Endodermal cell (in vitro differentiated cells): Measurements from ENCODE around the gene ZNF532. TPM values are rescaled to one million over a fixed set of nuclear protein-coding genes. Genes with fewer than 3 reads are reported as not detected.

Experiments used
- DNase-seq: peaks from one replicate; pipeline ENCODE4 v3.0.0-alpha.2; 2017
- H3K27ac ChIP-seq: 2 replicates; pipeline ENCODE4 v1.5.1; 2013; ENCODE audit warnings: mild to moderate bottlenecking, low read depth, low read length, moderate library complexity
- H3K27me3 ChIP-seq: 2 replicates; pipeline ENCODE4 v1.6.1; 2013; ENCODE audit warnings: mild to moderate bottlenecking, low read length, moderate library complexity; ENCODE audit not compliant: insufficient read depth, control insufficient read depth, poor library complexity, severe bottlenecking
- H3K36me3 ChIP-seq: 2 replicates; pipeline ENCODE4 v1.7.0; 2013; ENCODE audit warnings: mild to moderate bottlenecking, low read length, moderate library complexity; ENCODE audit not compliant: control insufficient read depth, insufficient read depth
- H3K4me1 ChIP-seq: one replicate; pipeline ENCODE4 v1.7.0; 2013; ENCODE audit warnings: low read length; ENCODE audit not compliant: control insufficient read depth, insufficient read depth
- H3K4me3 ChIP-seq: 2 replicates; pipeline ENCODE4 v1.5.1; 2013; ENCODE audit warnings: mild to moderate bottlenecking, low read length, moderate library complexity
- H3K9ac ChIP-seq: 2 replicates; pipeline ENCODE4 v1.6.1; 2013; ENCODE audit warnings: mild to moderate bottlenecking, low read length, moderate library complexity; ENCODE audit not compliant: poor library complexity, severe bottlenecking; ENCODE audit errors: extremely low read depth
- H3K9me3 ChIP-seq: 2 replicates; pipeline ENCODE4 v1.6.1; 2013; ENCODE audit warnings: mild to moderate bottlenecking, low read length, moderate library complexity; ENCODE audit not compliant: control insufficient read depth
- H3K27ac Mint-ChIP-seq: 2 replicates; pipeline ENCODE4 v1.8.0; 2020; ENCODE audit warnings: mixed read lengths
- H3K27me3 Mint-ChIP-seq: 2 replicates; pipeline ENCODE4 v1.8.0; 2021; ENCODE audit warnings: mild to moderate bottlenecking, mixed read lengths; ENCODE audit not compliant: insufficient read depth
- H3K36me3 Mint-ChIP-seq: 2 replicates; pipeline ENCODE4 v1.8.0; 2020; ENCODE audit warnings: low read depth, mixed read lengths
- H3K4me1 Mint-ChIP-seq: 2 replicates; pipeline ENCODE4 v1.8.0; 2020; ENCODE audit warnings: mixed read lengths
- H3K4me3 Mint-ChIP-seq: 2 replicates; pipeline ENCODE4 v1.8.0; 2020; ENCODE audit warnings: mild to moderate bottlenecking, moderate library complexity, mixed read lengths
- H3K9me3 Mint-ChIP-seq: 2 replicates; pipeline ENCODE4 v1.8.0; 2020; ENCODE audit warnings: mild to moderate bottlenecking, mixed read lengths
- WGBS, 2 experiments: methylation state at CpG; one replicate each; pipeline versions ENCODE4 v1.1.5 to v1.1.7; 2013; ENCODE audit warnings: missing lambda C conversion rate in 2 of 2, mixed read lengths in 1 of 2; ENCODE audit not compliant: insufficient coverage in 1 of 2, insufficient read length in 1 of 2; 5-methylcytosine and 5-hydroxymethylcytosine counted together
- total RNA-seq, 2 donors: library from RNA; stranded (reverse); fragmentation: NEBNext Ultra II Directional in 1 of 2; extraction: Animal tissue kit (Norgen Biotek cat#: 25700) in 1 of 2; gene quantifications; 2 replicates in 1 of 2; 3 replicates in 1 of 2; pipeline ENCODE4 v1.2.1, GENCODE V29; 2021
- TF ChIP-seq, protein P1 (sequence below): fragments of 200-600 bp; sonication (generic); conservative IDR thresholded peaks from 2 replicates; pipeline ENCODE4 v1.5.0; 2021; ENCODE audit warnings: antibody characterized with exemption, mild to moderate bottlenecking

Gene ZNF532
- total RNA-seq, 2 donors from 2014 or later = 138 to 207 TPM

DNA sequence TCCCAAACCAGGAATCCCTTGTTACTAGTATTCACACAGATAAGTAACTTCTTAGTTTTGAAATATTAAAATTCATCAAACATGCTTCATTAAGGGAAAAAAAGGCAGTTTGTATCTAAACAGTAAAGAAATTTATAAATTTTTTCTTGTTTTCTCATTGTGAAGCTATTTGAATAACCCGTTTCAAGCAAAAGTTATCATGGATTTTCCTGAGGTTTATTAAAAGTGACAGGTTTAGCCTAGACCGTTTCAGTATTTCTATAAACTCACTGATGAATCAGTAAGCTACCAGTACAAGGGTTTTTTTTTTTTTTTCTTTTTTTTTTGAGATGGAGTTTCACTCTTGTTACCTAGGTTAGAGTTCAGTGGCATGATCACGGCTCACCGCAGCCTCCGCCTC lies 20.0 kb downstream of the ZNF532 start:
- TF ChIP-seq, protein P1, sequence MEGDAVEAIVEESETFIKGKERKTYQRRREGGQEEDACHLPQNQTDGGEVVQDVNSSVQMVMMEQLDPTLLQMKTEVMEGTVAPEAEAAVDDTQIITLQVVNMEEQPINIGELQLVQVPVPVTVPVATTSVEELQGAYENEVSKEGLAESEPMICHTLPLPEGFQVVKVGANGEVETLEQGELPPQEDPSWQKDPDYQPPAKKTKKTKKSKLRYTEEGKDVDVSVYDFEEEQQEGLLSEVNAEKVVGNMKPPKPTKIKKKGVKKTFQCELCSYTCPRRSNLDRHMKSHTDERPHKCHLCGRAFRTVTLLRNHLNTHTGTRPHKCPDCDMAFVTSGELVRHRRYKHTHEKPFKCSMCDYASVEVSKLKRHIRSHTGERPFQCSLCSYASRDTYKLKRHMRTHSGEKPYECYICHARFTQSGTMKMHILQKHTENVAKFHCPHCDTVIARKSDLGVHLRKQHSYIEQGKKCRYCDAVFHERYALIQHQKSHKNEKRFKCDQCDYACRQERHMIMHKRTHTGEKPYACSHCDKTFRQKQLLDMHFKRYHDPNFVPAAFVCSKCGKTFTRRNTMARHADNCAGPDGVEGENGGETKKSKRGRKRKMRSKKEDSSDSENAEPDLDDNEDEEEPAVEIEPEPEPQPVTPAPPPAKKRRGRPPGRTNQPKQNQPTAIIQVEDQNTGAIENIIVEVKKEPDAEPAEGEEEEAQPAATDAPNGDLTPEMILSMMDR = no peak
- H3K9ac ChIP-seq = no peak overlapping the region
- Mint-ChIP-seq H3K4me3 (no peak overlapping the region), H3K27me3 (no peaks in the 10 kb centered on the region), H3K27ac (no peak overlapping the region), H3K9me3 (no peaks in the 10 kb centered on the region), H3K4me1 (peaks cover 27% of the 10 kb centered on the region), H3K36me3 (peaks cover 77% of the 10 kb centered on the region)
- H3K4me3 ChIP-seq = no peak overlapping the region
- peaks cover 92% of the 10 kb centered on the region for H3K36me3 ChIP-seq
- H3K4me1 ChIP-seq = peaks cover 13% of the 10 kb centered on the region
- no peaks in the 10 kb centered on the region for H3K27me3 ChIP-seq
- WGBS, 2 experiments = 97 to 100% methylated on average over 1 to 5 of the region's 5 CpGs
- H3K27ac ChIP-seq = no peak overlapping the region
- peak; percentile 2 for DNase-seq
- peaks cover 8% of the 10 kb centered on the region for H3K9me3 ChIP-seq

GRCh38 chr18:58886431-58886830 lies 21.8 kb downstream of the ZNF532 start:
- no peak overlapping the region for H3K4me3 ChIP-seq
- 84 to 91% methylated on average over 3 of the region's 3 CpGs for WGBS, 2 experiments
- TF ChIP-seq, protein P1 = no peak
- Mint-ChIP-seq H3K9me3 (no peaks in the 10 kb centered on the region), H3K4me1 (peaks cover 25% of the 10 kb centered on the region), H3K4me3 (no peak overlapping the region), H3K36me3 (peaks cover 75% of the 10 kb centered on the region), H3K27me3 (no peaks in the 10 kb centered on the region), H3K27ac (peak overlapping the region; percentile 48)
- H3K4me1 ChIP-seq = peaks cover 10% of the 10 kb centered on the region
- H3K9me3 ChIP-seq = peaks cover 8% of the 10 kb centered on the region
- no peak overlapping the region for H3K27ac ChIP-seq
- H3K9ac ChIP-seq = no peak overlapping the region
- no peak for DNase-seq
- H3K36me3 ChIP-seq = peaks cover 87% of the 10 kb centered on the region
- no peaks in the 10 kb centered on the region for H3K27me3 ChIP-seq

DNA sequence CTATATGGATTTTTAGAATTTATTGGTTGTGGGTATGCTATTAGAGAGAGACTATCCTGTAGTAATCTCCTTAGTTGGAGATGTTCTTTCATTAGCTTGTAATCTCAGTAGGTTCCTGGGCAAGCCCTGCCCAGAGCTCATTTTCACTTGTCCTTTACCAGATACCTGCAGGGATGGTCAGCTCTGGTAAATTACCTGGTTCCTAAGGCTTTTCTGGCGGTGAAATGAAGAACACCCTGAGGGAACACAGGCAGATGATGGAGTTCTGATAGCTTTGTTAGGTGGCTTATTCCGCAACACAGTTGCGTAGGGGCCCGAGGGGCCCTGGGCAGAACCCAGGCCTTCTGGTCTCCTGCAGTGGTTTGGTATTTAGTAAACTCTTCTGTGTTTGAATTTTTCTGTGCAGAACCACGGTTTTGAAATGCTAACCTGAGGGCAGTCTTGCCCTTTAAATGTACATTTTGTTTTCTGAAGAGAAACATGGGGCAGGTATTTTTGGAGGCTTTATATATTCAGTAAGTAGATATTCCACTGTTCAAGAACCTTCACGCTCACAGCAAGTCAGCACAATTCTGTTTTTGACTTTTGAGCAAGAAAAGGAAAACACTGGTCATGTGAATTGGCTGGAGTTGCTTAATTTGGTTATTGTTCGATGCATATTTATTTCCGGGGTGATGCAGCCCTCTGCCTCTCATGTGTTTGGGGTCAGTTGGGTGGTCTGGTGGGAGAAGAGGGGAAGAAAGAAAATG lies 22.4 kb downstream of the ZNF532 start:
- TF ChIP-seq, protein P1 = no peak
- Histone ChIP-seq H3K27ac (peak overlapping the region; percentile 53), H3K36me3 (peaks cover 87% of the 10 kb centered on the region), H3K9me3 (peaks cover 8% of the 10 kb centered on the region), H3K9ac (no peak overlapping the region), H3K27me3 (no peaks in the 10 kb centered on the region), H3K4me1 (peaks cover 6% of the 10 kb centered on the region), H3K4me3 (no peak overlapping the region)
- DNase-seq = peak; percentile 26
- Mint-ChIP-seq H3K27me3 (no peaks in the 10 kb centered on the region), H3K4me3 (no peak overlapping the region), H3K36me3 (peaks cover 74% of the 10 kb centered on the region), H3K27ac (peak overlapping the region; percentile 68), H3K9me3 (no peaks in the 10 kb centered on the region), H3K4me1 (peaks cover 19% of the 10 kb centered on the region)
- WGBS, 2 experiments = 77 to 79% methylated on average over 2 to 8 of the region's 8 CpGs
